HepG2 (cell line): Measurements from ENCODE around the gene SPACDR. TPM values are rescaled to one million over a fixed set of nuclear protein-coding genes. Genes with fewer than 3 reads are reported as not detected.

Experiments
- AKAP8 ChIP-seq: sonication (generic); formaldehyde crosslinking; IDR thresholded peaks from 2 replicates; pipeline ENCODE4 v1.5.1; 2020; ENCODE audit warnings: mild to moderate bottlenecking, missing genetic modification reagents
- ARNT ChIP-seq: fragments of 450-650 bp; IDR thresholded peaks from 2 replicates; pipeline ENCODE4 v1.6.1; 2017
- CCDC6 ChIP-seq: sonication (generic); formaldehyde crosslinking; IDR thresholded peaks from 2 replicates; pipeline ENCODE4 v1.8.1; 2022; ENCODE audit warnings: mild to moderate bottlenecking, missing genetic modification reagents, moderate library complexity
- FLYWCH1 ChIP-seq: sonication (generic); formaldehyde crosslinking; IDR thresholded peaks from 2 replicates; pipeline ENCODE4 v1.8.1; 2023; ENCODE audit warnings: mild to moderate bottlenecking, missing genetic modification reagents
- KDM6A ChIP-seq: IDR thresholded peaks from 2 replicates; pipeline ENCODE4 v1.6.1; 2016; ENCODE audit warnings: low read depth
- MAFK ChIP-seq, 2 experiments: IDR thresholded peaks in 1 of 2; conservative IDR thresholded peaks in 1 of 2; 2 replicates each; pipeline ENCODE4 v1.6.1; 2011; ENCODE audit warnings: improper control_type of control experiment in 2 of 2, low read length in 2 of 2
- NR2F1 ChIP-seq, 2 experiments: fragments of 450-650 bp in 1 of 2; formaldehyde crosslinking in 1 of 2; IDR thresholded peaks; 2 replicates each; pipeline versions ENCODE4 v1.5.0 to v1.6.1; 2016 to 2020; ENCODE audit warnings: mild to moderate bottlenecking in 1 of 2, missing compliant biosample characterization in 1 of 2, missing genetic modification reagents in 1 of 2, moderate library complexity in 1 of 2
- PHF8 ChIP-seq: sonication (generic); formaldehyde crosslinking; IDR thresholded peaks from 2 replicates; pipeline ENCODE4 v1.5.0; 2020; ENCODE audit warnings: missing genetic modification reagents
- RELA ChIP-seq: sonication (generic); formaldehyde crosslinking; IDR thresholded peaks from 2 replicates; pipeline ENCODE4 v1.4.0; 2020; ENCODE audit warnings: missing genetic modification reagents
- SMAD9 ChIP-seq: sonication (generic); formaldehyde crosslinking; IDR thresholded peaks from 2 replicates; pipeline ENCODE4 v1.5.1; 2020; ENCODE audit warnings: mild to moderate bottlenecking, missing genetic modification reagents
- SMARCC2 ChIP-seq: fragments of 450-650 bp; IDR thresholded peaks from 2 replicates; pipeline ENCODE4 v1.6.1; 2017; ENCODE audit warnings: antibody characterized with exemption, mild to moderate bottlenecking
- SNAPC5 ChIP-seq: sonication (generic); formaldehyde crosslinking; IDR thresholded peaks from 2 replicates; pipeline ENCODE4 v1.8.1; 2023; ENCODE audit warnings: mild to moderate bottlenecking, missing genetic modification reagents, borderline replicate concordance
- TBL1XR1 ChIP-seq: fragments of 150-350 bp; IDR thresholded peaks from 2 replicates; pipeline ENCODE4 v1.6.1; 2014; ENCODE audit warnings: borderline replicate concordance, low read length; ENCODE audit not compliant: partially characterized antibody
- TBX2 ChIP-seq: sonication (generic); formaldehyde crosslinking; IDR thresholded peaks from 2 replicates; pipeline ENCODE4 v1.5.0; 2020; ENCODE audit warnings: missing genetic modification reagents, mild to moderate bottlenecking, borderline replicate concordance
- TCF7 ChIP-seq: sonication (generic); IDR thresholded peaks from 2 replicates; pipeline ENCODE4 v1.6.1; 2016; ENCODE audit warnings: antibody characterized with exemption, low read depth
- ZNF225 ChIP-seq: sonication (generic); formaldehyde crosslinking; IDR thresholded peaks from 2 replicates; pipeline ENCODE4 v1.4.0; 2020; ENCODE audit warnings: mild to moderate bottlenecking, missing genetic modification reagents
- ZNF44 ChIP-seq: sonication (generic); formaldehyde crosslinking; IDR thresholded peaks from 2 replicates; pipeline ENCODE4 v1.5.1; 2020; ENCODE audit warnings: mild to moderate bottlenecking, missing genetic modification reagents
- ZNF512 ChIP-seq: sonication (generic); formaldehyde crosslinking; IDR thresholded peaks from 2 replicates; pipeline ENCODE4 v1.4.0; 2020; ENCODE audit warnings: mild to moderate bottlenecking, missing genetic modification reagents
- ZNF550 ChIP-seq: sonication (generic); formaldehyde crosslinking; IDR thresholded peaks from 2 replicates; pipeline ENCODE4 v1.4.0; 2020; ENCODE audit warnings: mild to moderate bottlenecking, missing genetic modification reagents, borderline replicate concordance
- ZNF558 ChIP-seq: sonication (generic); formaldehyde crosslinking; IDR thresholded peaks from 2 replicates; pipeline ENCODE4 v1.9.0; 2022; ENCODE audit warnings: mild to moderate bottlenecking, missing genetic modification reagents, borderline replicate concordance
- ZNF564 ChIP-seq: sonication (generic); formaldehyde crosslinking; IDR thresholded peaks from 2 replicates; pipeline ENCODE4 v1.8.1; 2023; ENCODE audit warnings: mild to moderate bottlenecking, missing genetic modification reagents
- ZNF572 ChIP-seq: sonication (generic); formaldehyde crosslinking; IDR thresholded peaks from 2 replicates; pipeline ENCODE4 v1.5.1; 2020; ENCODE audit warnings: mild to moderate bottlenecking, missing genetic modification reagents
- ZNF616 ChIP-seq: sonication (generic); formaldehyde crosslinking; IDR thresholded peaks from 2 replicates; pipeline ENCODE4 v1.5.0; 2020; ENCODE audit warnings: low read depth, mild to moderate bottlenecking, missing genetic modification reagents
- ZNF740 ChIP-seq: sonication (generic); formaldehyde crosslinking; IDR thresholded peaks from 2 replicates; pipeline ENCODE4 v1.4.0; 2020; ENCODE audit warnings: missing genetic modification reagents
- polyA plus RNA-seq, 8 experiments: library from polyadenylated mRNA; depleted of rRNA in 3 of 8; stranded (reverse) in 7 of 8; unstranded in 1 of 8; fragments of >200 nt; fragmentation: Illumina TruSeq in 4 of 8; extraction: Trizol in 4 of 8; gene quantifications; 2 replicates each; pipeline versions ENCODE4 v1.2.1 to v1.2.3, GENCODE V29; 2011 to 2016; ENCODE audit warnings: low read depth in 4 of 8, missing spikeins in 1 of 8, mixed read lengths in 1 of 8; ENCODE audit not compliant: insufficient read depth in 1 of 8
- total RNA-seq, 5 experiments: library from RNA; depleted of rRNA; stranded (reverse); fragments of >200 nt; fragmentation: Illumina TruSeq; extraction: Trizol; gene quantifications; 2 replicates each; pipeline ENCODE4 v1.2.3, GENCODE V29; 2016; ENCODE audit warnings: low read depth in 1 of 5
- TF ChIP-seq, protein P1 (sequence below): sonication (generic); formaldehyde crosslinking; IDR thresholded peaks from 2 replicates; pipeline ENCODE4 v1.4.0; 2020; ENCODE audit warnings: missing genetic modification reagents, borderline replicate concordance
- TF ChIP-seq, protein P2 (sequence below): IDR thresholded peaks from 2 replicates; pipeline ENCODE4 v1.6.1; 2018; ENCODE audit warnings: missing genetic modification reagents

SPACDR gene
- total and polyA plus RNA-seq, 2 of the 13 experiments (the other 11 are each of a cell fraction or from before 2014, with no cell fraction given) = 0.41 TPM; not detected in 1

- TF ChIP-seq KDM6A (CRISPR knock-in tag) = no peak
- TF ChIP-seq TCF7 = peak; percentile 29; the same call in 1 of the 2 replicates
- TF ChIP-seq ZNF558 (CRISPR knock-in tag) = no peak
- no peak for TF ChIP-seq ZNF616 (CRISPR knock-in tag)
- TF ChIP-seq, protein P1, sequence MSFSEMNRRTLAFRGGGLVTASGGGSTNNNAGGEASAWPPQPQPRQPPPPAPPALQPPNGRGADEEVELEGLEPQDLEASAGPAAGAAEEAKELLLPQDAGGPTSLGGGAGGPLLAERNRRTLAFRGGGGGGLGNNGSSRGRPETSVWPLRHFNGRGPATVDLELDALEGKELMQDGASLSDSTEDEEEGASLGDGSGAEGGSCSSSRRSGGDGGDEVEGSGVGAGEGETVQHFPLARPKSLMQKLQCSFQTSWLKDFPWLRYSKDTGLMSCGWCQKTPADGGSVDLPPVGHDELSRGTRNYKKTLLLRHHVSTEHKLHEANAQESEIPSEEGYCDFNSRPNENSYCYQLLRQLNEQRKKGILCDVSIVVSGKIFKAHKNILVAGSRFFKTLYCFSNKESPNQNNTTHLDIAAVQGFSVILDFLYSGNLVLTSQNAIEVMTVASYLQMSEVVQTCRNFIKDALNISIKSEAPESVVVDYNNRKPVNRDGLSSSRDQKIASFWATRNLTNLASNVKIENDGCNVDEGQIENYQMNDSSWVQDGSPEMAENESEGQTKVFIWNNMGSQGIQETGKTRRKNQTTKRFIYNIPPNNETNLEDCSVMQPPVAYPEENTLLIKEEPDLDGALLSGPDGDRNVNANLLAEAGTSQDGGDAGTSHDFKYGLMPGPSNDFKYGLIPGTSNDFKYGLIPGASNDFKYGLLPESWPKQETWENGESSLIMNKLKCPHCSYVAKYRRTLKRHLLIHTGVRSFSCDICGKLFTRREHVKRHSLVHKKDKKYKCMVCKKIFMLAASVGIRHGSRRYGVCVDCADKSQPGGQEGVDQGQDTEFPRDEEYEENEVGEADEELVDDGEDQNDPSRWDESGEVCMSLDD (CRISPR knock-in tag) = no peak
- TF ChIP-seq FLYWCH1 (CRISPR knock-in tag) = no peak
- no peak for TF ChIP-seq ZNF572
- no peak for TF ChIP-seq SMAD9 (CRISPR knock-in tag)
- no peak for TF ChIP-seq ARNT
- no peak for TF ChIP-seq SNAPC5 (CRISPR knock-in tag)
- TF ChIP-seq TBX2 (CRISPR knock-in tag) = no peak
- no peak for TF ChIP-seq RELA
- no peak for TF ChIP-seq TBL1XR1
- no peak for TF ChIP-seq ZNF225 (CRISPR knock-in tag)
- no peak for TF ChIP-seq MAFK (conservative IDR thresholded peaks at IDR 0.05 in 1 of 2, IDR thresholded peaks at IDR 0.05 in 1 of 2; ENCODE audit: low read length in 2 of 2)
- TF ChIP-seq, protein P2, sequence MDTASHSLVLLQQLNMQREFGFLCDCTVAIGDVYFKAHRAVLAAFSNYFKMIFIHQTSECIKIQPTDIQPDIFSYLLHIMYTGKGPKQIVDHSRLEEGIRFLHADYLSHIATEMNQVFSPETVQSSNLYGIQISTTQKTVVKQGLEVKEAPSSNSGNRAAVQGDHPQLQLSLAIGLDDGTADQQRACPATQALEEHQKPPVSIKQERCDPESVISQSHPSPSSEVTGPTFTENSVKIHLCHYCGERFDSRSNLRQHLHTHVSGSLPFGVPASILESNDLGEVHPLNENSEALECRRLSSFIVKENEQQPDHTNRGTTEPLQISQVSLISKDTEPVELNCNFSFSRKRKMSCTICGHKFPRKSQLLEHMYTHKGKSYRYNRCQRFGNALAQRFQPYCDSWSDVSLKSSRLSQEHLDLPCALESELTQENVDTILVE (CRISPR knock-in tag) = no peak; the same call in 1 of the 2 replicates
- no peak for TF ChIP-seq NR2F1 (CRISPR knock-in tag; IDR thresholded peaks at IDR 0.05)
- peak; percentile 68 for TF ChIP-seq PHF8 (CRISPR knock-in tag)
- TF ChIP-seq ZNF740 (CRISPR knock-in tag) = no peak
- TF ChIP-seq AKAP8 (CRISPR knock-in tag) = no peak
- TF ChIP-seq ZNF44 = no peak
- TF ChIP-seq ZNF550 (CRISPR knock-in tag) = no peak
- no peak for TF ChIP-seq ZNF564
- no peak for TF ChIP-seq CCDC6
- TF ChIP-seq SMARCC2 = no peak
- no peak for TF ChIP-seq ZNF512 (CRISPR knock-in tag)
Measured at GRCh38 chr7:100493476-100494264, 29.6 kb upstream of the SPACDR start (continued).
